Activated CD4-positive, alpha-beta T cell treated with anti-CD3 and anti-CD28 coated beads, Interleukin-2, Interleukin-6, amounts not matched to agents 100 ng/mL and 50 ng/mL, durations not matched to agents 16 hours and 8 hours (primary cell): ENCODE results near the gene KLHL17.

Experiments
- DNase-seq: peaks from one replicate; pipeline ENCODE4 v3.0.0-alpha.2; 2020

Gene KLHL17

DNA sequence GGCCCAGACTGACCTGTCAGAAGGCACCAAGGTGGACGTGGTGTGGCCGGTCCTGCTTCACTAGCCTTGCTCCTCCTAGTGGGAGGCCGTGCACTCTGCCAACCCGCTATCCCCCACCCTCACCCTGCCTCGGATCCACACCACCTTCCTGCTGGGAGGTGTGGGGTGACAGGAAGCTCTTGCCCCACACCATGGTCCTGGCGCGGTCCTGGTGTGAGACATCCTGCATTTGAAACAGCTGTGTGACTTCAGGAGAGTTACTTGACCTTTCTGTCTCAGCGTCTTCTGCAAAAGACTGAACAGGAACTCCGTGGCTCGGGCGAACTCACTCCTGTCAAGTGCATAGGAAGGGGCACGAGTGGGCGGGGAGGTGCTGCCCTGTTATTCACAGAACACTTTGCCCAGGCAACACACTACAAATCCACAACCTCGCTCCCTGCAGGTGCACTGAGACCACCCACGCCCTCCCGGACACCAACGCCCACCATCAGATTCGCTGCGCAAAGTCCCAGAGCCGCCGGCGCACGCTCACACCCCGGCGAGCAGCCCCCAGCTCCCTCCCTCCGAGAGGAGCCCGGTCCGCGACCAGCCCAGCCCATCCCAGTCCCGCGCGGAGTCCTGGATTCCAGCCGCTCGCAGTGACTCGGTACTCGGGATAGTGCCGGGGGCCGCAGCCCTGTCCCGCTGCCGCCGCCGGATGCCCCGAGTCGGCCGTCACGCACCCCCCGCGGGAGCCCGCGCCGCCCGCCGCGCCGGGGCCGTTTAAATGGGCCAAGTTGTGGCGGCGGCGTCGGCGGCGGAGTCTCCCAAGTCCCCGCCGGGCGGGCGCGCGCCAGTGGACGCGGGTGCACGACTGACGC is 37.0 kb upstream of the KLHL17 start, which contains the start of gene SAMD11:
Gene SAMD11 (plus strand): TSS at position 793 of the 860 bp plus-strand sequence. CDS start 509 bp downstream, outside the sequence.
- peak; percentile 47 for DNase-seq

DNA sequence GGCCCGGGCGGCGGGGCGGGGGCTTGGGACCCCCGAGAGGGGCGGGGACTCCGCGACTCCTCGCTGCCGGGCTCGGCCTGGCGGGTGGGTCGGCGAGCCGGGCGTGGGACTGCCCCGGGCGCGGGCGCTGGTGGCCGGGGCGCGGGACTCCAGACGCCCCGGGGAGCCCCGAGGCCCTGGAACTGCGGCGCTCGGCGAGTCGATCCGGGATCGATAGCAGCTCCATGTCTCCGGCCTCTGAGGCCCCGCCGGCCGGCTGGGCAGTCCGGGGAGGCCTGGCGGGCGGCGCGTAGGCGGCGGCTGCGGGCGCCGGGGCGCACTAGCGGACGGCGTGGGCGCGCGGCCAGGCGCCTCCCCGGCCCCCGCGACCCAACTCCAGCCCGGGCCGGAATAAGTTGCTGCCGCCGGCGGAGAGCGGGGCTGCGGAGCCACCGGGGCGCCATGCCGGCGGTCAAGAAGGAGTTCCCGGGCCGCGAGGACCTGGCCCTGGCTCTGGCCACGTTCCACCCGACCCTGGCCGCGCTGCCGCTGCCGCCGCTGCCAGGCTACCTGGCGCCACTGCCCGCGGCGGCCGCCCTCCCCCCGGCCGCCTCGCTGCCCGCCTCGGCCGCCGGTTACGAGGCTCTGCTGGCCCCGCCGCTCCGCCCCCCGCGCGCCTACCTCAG is 36.3 kb upstream of the KLHL17 start:
- DNase-seq = no peak

DNA sequence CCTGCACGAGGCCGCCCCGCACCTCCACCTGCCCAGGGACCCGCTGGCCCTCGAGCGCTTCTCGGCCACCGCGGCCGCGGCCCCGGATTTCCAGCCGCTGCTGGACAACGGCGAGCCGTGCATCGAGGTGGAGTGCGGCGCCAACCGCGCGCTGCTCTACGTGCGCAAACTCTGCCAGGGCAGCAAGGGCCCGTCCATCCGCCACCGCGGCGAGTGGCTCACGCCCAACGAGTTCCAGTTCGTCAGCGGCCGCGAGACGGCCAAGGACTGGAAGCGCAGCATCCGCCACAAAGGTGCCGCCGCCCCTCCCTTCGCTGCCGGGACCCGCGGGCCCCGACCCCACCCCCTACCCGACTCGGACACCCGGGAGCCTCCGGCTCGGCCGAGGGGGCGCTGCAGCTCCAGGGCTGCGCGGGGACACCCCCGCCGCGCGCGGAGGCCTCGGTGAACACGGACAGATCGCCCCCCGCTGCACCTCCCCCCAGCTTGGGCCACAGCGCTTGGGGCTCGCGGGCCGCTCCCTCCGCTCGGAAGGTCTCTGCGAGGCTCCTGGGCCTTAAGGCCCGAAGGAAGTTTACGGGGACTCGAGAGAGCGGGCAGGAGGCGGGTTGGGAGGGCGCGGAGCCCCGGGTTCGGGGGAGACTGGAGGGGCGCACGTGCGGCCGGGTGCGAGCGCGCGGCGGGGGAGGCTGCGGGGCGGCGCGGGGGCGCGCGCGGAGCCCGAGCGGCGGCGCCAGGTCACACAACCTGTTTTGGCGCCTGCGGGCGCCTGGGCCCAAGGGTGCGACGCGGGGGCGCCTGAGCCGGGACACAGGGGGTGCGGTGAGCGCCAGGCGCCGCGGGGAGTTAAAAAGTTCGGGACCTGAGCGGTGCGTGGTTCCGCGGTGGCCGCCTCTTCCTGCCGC is 35.5 kb upstream of the KLHL17 start:
- DNase-seq = no peak

DNA sequence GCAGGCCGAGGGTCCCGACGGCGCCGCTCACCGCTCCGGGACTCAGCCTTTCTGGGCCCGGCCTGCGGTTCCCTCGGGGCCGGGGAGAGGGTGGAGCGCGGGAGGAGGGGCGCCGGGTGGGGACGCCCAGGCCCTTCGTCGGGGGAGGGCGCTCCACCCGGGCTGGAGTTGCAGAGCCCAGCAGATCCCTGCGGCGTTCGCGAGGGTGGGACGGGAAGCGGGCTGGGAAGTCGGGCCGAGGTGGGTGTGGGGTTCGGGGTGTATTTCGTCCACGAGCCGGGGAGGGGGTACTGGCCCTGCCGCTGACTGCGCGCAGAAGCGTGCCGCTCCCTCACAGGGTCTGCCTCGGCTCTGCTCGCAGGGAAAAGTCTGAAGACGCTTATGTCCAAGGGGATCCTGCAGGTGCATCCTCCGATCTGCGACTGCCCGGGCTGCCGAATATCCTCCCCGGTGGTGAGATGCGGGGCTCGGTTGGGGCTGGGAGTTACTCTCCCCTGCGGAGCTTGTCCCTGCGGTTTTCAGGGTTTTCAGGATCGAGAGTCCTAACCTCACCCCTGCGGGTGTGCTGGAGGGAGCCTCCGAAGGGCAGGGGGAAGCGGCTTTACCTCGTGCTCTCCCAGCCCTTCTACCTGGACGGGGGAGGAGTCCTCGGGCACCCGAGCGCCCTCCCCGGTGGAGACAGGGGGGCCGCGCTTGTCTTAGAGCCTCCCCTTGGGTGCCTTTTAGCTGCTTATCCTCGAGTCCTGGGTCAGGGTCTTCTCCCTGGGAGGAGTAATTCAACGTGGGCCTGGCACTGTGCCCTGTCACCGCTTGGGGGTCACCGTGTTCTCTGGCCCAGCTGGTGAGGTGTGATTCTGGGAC is 34.6 kb upstream of the KLHL17 start:
- DNase-seq = no peak

DNA sequence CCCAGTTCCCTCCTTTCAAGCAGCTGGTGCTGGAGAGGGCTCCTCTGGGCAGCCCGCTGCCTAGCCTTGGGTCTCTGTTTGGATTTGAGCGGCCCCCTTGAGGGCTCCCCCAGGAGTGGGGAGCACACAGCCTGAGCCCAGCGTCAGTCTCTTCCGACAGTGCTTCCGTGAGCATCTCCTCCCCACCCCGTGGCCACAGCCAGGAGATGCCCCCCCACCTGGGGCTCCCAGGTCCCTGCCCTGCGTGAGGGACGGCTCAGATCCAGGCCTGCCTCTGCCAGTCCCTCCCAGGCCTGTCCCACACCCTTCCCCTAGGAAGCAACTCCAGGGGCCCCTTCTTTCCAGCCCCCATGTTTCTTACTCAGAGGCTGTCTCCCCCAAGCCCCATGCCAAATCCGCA is 33.1 kb upstream of the KLHL17 start:
- no peak for DNase-seq

DNA sequence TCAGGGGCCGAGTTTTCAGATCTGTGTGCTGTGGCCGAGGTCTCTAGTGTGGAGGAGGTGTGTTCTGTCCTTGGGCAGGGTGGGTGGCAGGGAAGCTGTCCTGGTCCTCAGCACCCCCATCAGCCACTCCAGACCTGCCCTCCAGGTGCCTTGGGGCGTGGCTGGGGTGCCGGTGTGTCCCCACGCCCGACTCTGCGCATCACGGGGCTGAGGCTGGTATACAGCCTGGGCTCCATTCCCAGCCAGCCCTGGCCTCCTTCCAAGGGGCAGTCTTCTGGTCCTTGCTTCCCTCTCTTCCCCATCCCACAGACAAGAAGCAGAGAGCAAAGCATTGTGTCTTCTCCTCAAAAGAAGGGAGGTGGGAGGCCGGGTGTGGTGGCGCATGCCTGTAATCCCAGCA is 32.6 kb upstream of the KLHL17 start:
- DNase-seq = no peak

DNA sequence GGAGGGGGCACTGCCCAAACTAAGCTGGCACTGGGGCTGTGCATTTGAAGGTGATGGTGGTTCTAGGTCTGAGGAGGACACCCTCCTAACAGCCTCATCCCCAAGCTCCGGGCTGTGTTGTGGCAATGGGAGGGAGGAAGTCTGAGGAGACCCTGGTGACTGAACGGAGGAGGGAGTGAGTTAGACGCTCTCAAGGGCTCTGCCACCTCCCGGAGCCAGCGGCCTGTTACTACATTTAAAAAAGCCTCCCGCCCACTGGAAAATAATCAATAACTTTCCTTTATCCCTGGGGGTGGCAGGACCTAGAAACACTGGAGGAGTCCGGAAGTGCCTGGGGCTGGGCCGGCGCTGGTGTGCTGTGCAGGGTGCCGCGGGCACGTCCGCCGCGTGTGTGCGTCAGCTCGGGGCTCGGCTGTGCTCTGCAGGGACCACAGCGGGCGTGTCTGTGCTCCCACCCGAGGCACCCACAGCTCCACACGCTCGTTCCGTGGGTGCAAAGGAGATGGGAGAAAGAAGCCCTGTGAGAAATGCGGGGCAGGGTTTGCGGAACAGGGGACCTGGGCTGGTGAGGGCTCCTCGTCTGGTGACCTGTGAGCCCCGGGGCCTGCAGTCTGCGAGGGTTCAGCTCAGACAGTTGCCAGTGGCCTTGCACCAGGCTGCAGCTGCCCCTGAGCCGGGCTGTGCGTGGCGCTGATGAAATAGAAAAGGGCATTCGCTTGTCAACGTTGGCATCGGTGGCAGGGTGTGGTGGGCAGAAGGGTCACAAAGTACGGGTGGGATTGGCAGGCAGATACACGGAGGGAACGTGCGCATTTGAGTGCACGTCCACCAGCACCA is 31.3 kb upstream of the KLHL17 start:
- DNase-seq = no peak

DNA sequence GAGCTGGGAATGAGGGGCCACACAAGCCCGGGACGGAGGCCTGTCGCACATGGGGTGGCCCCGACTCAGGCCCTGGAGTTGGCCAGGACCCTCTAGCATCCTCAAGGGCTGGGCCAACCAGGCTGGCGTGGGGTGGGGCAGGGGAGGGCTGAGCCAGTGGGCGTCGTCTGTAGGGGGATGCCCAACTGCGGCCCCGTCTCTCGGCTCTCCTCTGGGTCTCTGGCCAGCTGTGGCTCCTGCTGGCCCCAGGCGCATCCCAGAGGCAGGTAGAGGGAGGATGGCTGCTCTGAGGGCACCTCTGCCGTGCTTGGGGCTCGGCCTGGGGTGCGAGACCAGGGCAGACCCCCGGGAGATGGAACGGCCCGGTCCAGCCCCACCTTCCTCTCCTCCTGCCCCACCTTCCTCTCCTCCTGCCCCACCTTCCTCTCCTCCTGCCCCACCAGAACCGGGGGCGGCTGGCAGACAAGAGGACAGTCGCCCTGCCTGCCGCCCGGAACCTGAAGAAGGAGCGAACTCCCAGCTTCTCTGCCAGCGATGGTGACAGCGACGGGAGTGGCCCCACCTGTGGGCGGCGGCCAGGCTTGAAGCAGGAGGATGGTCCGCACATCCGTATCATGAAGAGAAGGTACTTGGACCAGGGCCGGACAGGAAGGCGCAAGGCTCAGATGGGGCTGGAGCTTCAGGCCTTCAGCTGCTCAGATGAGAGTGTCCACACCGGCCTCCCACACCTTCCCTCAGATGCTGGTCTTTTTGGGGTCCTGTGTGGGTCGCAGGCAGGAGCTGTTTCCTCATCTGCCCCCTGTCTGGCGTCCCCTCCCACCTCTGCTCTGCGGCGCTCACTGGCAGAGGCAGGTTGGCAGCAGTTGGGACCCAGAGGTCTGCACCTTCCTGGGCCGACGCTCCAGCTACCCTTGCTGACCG is 30.4 kb upstream of the KLHL17 start:
- DNase-seq = no peak

DNA sequence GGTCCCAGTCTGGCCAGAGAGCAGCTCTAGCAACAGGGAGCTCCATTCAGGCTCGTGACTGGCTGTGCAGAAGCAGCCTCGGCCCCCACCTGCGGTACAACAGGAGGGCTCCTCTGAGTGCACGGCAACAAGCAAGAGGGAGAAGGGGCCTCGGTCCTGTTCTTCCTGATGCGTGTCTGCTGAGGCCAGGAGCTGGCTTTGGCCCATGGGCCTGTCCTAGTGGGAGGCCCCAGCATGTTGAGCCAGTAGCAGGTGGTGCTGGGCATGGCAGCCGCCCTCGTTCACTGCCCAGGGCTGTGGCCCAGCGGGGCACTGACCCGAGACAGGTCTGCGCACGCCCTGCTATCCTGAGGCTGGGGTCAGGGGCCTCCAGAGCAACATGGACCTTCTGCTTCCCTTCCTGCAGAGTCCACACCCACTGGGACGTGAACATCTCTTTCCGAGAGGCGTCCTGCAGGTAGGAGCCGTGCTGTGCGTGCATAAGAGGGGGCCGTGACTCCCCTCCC is 29.7 kb upstream of the KLHL17 start:
- DNase-seq = no peak

DNA sequence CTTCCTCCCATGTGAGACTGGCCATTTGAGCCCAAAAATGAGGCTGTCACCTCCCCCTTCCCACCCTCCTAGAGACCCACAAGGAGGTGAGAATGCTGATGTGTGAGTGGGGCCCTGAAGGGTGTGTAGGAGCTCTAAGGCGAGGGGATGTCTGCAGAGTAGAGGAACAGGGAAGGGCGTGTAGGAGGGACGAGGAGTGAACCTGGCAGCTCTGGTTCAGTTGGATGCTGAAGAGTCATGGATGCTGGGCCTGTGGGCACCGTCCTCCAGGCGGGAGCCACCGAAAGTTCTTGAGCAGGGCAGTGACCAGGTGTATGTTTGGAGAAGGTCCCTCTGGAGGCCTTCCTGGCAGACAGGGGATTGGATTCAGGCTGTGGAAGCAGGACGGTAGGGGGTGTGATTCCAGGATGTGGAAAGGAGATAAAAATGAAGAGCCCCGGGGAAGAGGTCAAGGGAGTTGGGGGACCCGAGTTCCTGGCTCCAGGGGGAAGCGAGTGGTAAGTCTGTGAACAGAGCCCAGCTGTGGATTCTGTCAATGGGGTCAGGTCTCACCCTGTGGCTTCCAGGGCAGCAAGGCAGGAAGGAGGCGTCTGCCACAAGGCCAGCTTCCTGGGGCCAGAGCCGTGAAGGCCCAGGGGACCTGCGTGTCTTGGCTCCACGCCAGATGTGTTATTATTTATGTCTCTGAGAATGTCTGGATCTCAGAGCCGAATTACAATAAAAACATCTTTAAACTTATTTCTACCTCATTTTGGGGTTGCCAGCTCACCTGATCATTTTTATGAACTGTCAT is 28.8 kb upstream of the KLHL17 start:
- DNase-seq = no peak

DNA sequence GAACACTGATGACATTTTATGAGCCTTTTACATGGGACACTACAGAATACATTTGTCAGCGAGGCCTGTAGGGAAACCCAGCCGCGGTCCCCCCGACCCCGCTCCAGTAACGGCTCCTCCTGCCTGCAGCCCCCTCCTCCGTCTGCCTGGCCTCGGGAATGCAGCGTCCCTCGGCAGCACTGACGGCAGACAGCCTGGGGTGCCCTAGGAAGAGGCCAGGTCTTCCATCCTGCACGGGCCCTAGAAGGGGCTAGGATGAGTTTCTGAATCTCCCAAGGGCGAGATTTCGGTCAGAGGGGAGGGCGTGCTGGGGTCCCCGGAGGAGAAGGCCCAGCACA is 28.2 kb upstream of the KLHL17 start:
- DNase-seq = no peak

DNA sequence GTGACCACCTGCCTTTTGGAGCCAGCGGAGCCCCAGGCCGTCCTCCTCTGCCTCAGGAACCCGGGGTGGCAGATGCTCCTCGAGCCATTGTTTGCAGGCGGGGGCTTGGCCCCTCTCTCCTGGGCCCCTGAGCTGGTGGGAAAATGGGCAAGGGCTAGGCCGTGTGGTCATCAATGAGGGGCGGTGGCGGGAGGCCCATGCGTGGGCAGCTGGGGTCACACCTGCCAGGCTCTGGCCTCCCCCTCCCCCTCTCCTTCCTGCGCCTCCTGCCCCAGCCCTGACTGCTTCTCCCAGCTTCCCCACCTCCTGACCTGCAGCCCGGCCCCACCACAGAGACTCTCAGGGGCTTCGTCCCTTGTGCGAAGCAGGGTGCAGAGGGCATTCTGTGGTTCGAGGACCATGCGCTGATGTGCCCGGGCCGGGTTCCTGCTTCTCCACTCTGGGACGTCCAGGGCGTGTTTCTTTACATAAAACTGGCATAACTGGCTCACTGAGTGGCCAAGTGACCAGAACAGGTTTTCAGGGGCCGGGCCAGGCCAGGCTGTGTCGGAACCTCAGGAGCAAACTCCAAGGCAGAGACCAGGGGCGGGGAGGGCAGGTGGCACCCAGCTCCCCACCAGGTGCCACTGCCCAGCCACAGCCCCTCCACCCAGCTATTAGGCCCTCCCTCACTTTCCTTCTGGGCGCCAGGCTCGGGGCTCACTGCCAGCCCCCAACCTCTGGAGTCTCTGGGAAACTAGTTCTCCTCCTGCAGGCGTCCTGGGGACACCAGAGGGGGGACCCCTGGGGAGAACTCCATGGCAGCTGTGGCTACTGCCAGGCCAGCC is 27.4 kb upstream of the KLHL17 start:
- DNase-seq = no peak

DNA sequence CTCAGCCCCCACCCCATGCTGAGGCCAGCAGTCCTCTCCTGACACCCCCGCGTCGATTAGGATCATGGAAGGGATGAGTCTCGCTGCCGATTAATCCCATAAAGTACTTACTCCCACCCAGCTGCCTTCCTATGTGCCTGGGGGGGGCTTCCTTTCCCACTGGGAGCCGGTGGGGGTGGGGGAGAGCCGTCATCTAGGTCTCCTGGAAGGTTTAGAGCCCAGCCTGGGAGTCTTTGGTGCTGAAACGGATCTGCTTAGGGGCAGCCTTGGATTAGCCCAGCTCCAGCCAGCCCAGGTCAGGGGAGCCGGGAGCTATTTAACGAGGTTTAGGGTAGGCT is 26.8 kb upstream of the KLHL17 start:
- no peak for DNase-seq

DNA sequence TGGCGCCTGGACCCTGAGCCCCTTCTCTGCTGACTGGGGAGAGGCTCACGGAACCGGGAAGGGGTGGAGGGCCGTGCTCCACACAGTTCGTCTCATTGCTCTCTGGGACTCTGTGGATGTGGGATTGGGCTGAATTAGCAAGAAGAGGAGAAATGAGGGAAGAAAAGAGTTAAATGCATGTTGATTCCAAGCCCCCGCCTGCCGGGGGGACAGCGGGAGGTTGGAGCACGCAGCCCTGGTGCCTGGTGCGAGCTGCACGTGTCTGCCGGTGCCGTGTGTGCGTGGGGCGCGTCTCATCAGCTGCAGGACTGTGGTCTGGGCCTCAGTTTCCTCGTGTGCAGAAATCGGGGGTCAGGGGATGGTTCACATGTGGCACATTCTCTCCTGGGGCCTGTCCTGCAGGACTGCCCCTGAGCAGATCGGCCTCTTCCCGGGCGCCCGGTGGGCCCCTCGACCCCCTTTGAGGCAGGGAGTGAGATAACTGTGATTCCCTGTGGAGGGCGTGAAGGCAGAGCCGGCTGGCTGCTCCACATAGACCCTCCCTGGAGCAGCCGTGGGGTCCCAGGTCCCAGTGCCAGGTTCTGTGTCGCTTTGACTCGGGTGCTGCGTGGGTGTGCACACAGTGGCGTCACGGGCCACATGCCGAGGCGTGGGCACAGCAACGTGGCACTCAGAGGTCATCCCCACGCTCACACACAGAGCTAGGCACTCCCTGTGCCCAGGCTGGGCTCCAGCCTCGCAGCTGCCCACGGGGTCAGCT is 25.2 kb upstream of the KLHL17 start:
- DNase-seq = no peak

DNA sequence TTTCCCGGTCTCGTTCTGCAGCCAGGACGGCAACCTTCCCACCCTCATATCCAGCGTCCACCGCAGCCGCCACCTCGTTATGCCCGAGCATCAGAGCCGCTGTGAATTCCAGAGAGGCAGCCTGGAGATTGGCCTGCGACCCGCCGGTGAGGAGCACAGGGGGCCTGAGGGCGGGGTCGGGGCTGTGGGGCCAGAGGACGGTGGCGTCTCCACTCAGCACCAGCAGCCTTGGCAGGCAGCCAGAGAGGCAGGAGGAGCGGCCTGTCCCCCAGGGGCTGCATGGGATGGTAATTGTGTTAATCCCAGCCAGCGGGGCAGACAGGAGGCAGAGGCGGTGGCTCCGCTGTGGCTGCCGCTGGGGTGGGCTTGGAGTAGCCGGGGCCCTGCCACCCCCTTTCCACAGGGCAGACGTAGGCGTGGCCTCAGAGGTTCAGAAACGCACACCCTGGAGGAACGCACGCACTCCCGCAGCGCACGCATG is 24.6 kb upstream of the KLHL17 start:
- no peak for DNase-seq

DNA sequence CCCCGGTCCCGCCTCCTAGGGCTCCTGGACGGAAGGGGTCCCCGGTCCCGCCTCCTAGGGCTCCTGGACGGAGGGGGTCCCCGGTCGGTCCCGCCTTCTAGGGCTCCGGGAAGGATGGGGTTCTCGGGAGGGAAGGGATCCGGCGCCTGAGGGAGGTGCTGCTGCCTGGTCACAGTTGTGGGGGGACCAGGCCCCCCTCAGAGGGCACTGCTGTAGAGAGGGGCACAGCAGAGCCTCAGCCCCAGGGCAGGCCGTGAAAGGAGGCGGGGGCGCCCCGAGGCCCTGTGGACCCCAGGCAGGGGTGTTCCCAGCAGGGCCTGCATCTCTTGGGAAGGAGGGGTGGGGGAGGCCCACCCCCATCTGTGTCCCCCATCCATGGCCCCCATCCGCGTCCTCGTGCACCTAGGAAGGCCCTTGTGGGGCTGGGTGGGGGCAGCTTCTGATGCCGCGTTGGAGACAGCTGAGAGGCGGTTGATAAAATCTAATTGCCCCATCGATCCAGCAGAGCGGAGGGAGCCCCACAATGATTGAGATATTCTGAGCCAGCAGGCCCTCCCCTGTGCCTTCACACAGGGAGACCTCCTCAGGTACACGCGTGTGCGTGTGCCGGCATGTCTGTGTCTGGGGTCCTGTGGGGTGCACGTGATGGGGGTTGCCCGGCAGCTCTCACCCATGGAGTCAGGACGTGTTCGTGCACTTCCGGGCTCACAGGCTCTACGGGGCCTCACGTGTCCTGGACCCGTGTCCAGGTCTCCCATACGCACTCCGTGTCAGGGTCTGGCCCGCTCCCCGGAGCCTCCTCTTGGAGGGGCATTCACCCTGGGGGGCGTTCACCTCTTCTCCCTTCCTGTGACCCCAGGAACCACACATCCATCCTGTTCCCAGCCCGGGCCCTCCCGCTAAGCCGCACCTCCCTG is 23.8 kb upstream of the KLHL17 start:
- no peak for DNase-seq
